Measurements from ENCODE around the gene TSPYL6.

GRCh38 chr2:54237428-54237827, 18.6 kb downstream of the TSPYL6 start:
- TF ChIP-seq, protein P1, sequence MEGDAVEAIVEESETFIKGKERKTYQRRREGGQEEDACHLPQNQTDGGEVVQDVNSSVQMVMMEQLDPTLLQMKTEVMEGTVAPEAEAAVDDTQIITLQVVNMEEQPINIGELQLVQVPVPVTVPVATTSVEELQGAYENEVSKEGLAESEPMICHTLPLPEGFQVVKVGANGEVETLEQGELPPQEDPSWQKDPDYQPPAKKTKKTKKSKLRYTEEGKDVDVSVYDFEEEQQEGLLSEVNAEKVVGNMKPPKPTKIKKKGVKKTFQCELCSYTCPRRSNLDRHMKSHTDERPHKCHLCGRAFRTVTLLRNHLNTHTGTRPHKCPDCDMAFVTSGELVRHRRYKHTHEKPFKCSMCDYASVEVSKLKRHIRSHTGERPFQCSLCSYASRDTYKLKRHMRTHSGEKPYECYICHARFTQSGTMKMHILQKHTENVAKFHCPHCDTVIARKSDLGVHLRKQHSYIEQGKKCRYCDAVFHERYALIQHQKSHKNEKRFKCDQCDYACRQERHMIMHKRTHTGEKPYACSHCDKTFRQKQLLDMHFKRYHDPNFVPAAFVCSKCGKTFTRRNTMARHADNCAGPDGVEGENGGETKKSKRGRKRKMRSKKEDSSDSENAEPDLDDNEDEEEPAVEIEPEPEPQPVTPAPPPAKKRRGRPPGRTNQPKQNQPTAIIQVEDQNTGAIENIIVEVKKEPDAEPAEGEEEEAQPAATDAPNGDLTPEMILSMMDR (IDR thresholded peaks at IDR 0.05): no peak
- TF ChIP-seq EZH2phosphoT487 (IDR thresholded peaks at IDR 0.05): no peak
- no peak for TF ChIP-seq EZH2 (IDR thresholded peaks at IDR 0.05)
